Cardiac septum (tissue), 1 donor: Measurements from ENCODE around the gene ALOX15B. TPM values are rescaled to one million over a fixed set of nuclear protein-coding genes. Genes with fewer than 3 reads are reported as not detected.
A peak's percentile ranks its signal among the peaks of the same experiment; 100 is the strongest.
"Not testable (repeated sequence)": the region's sequence is repeated elsewhere in the genome, so short reads cannot be mapped to it uniquely, and the experiment has no call there.

Source experiments
- DNase-seq: peaks from one replicate; pipeline ENCODE4 v3.0.0-alpha.2; 2020; ENCODE audit warnings: low spot score
- intact Hi-C: fragments of 100-400 bp; cut with DNase I; formaldehyde crosslinking; loops from one replicate; pipeline ENCODE4 v1.14.0; 2022
- total RNA-seq: library from RNA; stranded (reverse); fragmentation: NEBNext Ultra II Directional; extraction: Animal tissue kit (Norgen Biotek cat#: 25700); gene quantifications from one replicate; pipeline ENCODE4 v1.2.1, GENCODE V29; 2021
- donor health status: DM: no; HTN: no; CAD: no.

The ALOX15B gene
- total RNA-seq, 1 donor from 2014 or later, result not detected

- intact Hi-C loops, result no loop called here
- no peak for DNase-seq
These were observed 26.7 kb upstream of the ALOX15B start for GRCh38 chr17:8012045-8012580.

GRCh38 chr17:8012996-8013640 is 25.7 kb upstream of the ALOX15B start:
- no peak for DNase-seq
- intact Hi-C loops, result no loop called here

DNA sequence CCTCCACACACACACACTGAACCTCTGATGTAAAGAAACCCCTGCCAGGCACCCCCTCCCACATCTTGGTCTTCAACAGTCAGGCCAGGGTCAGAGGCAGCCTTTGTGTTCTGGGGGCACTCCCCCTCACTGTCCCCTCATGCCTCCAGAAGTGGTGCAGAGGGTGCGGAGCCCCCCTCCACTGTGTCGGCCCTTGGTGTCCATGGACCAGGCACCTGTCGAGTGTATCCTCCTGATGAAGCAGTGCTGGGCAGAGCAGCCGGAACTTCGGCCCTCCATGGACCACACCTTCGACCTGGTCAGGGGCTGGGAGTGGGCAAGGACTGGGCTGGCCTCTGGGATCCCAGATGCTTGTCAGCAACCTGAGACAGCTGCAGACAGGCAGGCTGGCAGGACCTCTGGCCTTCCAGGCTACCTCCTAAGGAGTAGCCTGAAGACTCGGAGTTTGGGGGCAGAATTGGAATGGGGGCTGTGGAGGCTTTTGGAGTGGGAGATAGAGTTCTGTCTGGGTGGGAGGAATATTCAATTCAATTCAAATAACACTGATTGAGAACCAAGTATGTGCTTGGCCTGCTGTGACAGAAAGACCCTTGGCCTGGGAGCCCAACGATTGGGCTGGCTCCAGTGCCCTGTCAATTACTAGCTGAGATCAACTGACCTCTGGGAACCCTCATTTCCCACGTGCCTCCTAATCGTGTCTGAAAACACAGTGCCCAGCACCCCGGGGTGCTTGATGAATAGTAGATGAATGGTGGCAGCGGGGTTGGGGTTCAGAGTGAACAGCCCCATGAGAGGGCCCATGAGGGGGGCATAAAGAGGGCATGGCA is 24.9 kb upstream of the ALOX15B start:
- DNase-seq, result no peak
- intact Hi-C loops, result no loop called here

DNA sequence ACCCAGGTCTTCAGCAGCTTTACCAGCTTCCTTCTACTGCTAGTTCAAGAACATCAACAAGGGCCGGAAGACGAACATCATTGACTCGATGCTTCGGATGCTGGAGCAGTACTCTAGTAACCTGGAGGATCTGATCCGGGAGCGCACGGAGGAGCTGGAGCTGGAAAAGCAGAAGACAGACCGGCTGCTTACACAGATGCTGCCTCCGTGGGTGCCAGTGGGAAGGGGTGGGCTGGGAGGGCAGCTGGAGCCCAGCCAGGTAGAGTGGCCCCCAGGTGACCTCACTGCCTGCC is 24.4 kb upstream of the ALOX15B start:
- no peak for DNase-seq
- intact Hi-C loops, result no loop called here

- intact Hi-C loops, result no loop called here
- DNase-seq, result no peak
These were observed 23.5 kb upstream of the ALOX15B start for GRCh38 chr17:8015236-8015956.

DNA sequence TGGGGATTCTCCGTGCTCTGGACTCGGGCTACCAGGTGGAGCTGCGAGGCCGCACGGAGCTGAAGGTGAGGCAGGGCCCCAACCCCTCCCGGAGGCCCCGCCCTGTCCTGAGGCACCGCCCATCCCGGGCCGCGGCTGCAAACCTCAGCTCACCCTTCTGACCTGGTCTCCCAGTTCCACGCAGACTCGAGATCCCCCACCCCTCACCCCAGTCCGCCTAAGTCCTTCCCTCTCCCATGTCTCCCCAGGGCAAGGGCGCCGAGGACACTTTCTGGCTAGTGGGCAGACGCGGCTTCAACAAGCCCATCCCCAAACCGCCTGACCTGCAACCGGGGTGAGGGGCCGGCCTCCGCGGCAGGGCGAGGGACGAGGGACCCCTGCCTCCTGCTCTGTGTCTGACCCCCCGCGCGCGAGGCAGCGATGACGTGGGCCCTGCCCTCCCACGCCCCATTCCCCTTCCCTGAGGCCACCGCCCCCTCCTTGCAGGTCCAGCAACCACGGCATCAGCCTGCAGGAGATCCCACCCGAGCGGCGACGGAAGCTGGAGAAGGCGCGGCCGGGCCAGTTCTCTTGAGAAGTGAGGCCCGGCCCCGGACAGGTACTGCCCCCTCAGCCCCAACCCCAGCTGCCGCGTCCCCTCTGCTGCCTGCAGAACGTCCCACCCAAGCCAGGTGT is 22.8 kb upstream of the ALOX15B start:
- intact Hi-C loops, result no loop called here

GRCh38 chr17:8016632-8017424 is 22.0 kb upstream of the ALOX15B start:
- intact Hi-C loops, result no loop called here
- DNase-seq, result no peak

More for the DNA sequence above, 22.8 kb upstream of the ALOX15B start:
- no peak for DNase-seq

DNA sequence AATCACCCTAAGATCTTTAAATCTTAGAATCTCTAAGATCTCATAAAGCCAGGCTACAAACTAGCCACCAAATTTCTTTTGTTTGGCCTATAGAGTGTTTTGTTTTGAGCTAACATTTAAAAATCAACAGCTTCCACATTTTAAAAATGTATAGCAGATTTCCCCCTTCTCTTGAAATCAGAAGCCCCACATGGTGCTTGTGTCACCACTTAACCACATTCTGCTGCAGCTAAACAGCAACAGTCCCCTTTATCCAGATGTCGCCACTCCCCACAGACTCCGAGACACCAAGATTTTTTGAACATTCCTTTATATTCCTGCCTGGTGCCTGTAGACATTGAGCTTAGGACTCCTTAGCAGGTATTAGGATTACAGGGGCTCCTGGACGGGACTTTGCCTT is 20.4 kb upstream of the ALOX15B start:
- intact Hi-C loops, result no loop called here
- DNase-seq, result no peak

DNA sequence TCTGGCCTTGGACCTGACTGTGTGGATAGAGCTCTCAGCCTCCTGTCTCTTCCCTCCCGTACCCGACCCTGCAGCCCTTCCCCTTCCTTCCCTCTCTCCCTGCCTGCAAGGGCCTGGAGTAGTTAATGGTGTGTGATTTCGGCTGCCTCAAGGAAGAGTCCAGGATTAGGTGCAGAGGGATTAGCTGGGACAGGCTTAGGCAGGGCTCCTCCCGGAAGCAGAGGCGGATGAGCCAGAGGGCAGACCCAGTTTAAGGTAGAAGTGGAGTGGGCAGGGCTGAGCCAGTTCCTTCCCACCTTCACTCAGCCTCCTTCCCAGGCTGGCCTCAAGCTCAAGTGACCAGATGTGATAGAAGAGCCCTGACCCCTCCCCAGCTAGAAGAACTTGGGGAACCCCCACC is 19.7 kb upstream of the ALOX15B start:
- intact Hi-C loops, result no loop called here
- peak; percentile 17 for DNase-seq

DNA sequence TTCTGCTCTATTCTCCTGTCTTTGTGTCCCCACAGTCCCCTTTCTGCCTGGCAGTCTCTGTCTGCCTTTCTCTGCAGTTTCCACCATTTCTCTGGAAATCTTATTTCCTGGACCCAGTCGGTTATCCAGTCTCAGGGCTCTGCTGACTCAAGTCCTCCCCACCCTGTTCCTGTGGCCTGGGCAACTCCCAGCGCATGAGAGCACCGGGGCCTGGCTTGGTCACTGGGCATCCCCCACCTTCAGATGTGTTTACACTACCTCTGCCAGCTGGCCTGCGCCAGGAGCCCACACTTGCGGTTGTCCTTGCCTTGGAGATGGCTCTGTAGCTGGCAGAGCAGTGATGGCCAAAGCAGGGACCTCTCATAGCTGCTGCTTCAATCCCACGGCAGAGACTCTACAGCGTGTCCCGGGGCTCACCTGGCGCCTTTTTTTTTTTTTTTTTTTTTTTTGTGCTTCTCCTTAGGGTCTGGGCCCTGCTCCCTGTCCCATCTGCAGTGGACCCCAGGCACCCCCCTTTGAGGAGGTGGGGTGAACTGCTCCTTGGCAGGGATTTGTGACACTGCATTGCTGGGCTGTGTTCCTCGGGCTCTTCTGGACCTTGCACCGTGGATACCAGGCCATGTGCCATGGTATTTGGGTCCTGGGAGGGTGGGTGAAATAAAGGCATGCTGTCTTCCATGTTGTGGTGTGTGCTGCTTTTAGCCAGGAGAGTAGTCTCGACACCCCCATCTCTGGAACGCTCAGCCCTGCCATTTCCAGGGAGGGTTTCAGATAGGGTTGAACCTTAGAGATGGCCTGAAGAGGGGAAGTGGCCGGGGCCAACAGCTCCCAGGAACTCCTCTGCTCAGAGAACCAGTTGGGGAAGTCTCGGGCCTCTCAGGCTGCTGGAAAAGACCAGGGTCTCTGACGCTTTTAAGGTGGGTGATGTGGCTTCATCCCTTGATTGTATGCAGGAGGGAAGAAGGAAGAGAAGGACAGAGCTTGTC is 18.9 kb upstream of the ALOX15B start:
- intact Hi-C loops, result no loop called here
- peak; percentile 62 for DNase-seq

DNA sequence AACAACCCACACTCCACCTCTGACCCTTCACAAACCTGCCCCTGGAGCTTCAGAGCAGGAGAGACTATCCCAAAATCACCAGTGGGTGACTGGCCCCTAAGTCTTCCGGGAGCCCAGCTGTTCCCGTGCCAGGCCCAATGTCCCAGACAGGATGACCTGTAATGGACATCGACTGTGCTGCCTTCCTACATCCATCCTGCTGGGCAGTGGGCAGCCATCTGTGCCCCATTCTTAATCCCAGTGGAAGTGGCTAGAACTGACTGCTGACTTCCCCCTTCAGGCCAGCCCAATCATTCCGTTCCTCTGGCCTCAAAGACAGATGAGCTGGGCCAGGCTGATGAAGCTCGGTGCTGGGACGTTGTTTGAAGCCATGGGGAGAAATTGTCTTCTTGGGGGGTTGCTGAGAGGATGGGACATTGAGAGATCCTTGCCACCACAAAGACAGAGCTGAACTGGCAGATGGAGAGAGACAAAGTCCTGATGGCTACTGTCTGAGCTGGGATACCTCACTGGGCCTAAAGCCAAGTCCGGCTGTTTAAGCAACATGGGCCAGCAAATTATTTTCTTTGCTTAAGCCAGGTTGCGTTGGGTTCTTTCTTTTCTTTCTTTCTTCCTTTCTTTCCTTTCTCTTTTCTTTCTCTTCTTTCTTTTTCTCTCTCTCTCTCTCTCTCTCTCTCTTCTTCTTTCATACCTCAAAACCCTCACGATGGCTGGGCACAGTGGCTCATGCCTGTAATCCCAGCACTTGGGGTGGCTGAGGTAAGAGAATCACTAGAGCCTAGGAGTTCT is 17.9 kb upstream of the ALOX15B start:
- intact Hi-C loops, result no loop called here
- DNase-seq, result peak; percentile 63

DNA sequence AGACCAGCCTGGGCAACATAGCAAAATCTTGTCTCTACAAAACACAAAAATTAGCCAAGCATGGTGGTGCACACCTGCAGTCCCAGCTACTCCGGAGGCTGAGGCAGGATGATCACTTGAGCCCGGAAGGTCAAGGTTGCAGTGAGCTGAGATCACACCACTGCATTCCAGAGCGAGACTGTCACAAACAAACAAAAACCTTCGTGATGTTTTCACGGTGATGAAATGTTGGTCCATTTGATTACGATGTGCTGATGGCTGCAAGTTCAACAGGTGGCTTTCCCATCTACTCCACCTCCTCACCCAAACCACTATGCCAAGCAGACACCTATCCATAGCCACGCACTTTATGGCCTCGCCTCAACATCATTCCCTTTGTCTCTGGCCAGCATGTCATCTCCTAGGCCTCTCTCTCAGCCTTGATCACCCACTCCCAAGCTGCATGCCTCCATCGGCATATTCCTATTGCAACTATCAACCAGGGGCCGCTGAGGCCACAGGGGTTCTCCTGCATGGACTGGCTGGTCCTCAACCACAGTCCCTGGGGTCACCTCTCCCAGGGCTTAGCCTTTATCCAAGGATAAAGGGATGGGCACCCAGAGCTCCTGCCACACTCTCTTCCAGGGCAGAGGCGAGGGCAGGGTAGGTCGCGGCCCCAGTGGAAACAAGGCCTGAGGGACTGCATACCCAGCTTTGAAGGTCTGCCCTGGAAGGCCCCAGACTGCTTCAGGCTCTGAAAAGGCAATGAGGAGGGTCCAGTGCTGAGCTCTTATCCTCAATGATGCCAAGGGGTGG is 17.1 kb upstream of the ALOX15B start:
- intact Hi-C loops, result no loop called here
- DNase-seq, result peak; percentile 53

GRCh38 chr17:8022360-8023003 is 16.4 kb upstream of the ALOX15B start:
- intact Hi-C loops, result no loop called here
- peak; percentile 22 for DNase-seq

GRCh38 chr17:8024161-8024560 is 14.7 kb upstream of the ALOX15B start:
- intact Hi-C loops, result not testable (repeated sequence)

GRCh38 chr17:8025176-8025911 is 13.5 kb upstream of the ALOX15B start:
- intact Hi-C loops, result no loop called here
- DNase-seq, result peak; percentile 14

More at GRCh38 chr17:8024161-8024560, 14.7 kb upstream of the ALOX15B start:
- peak; percentile 10 for DNase-seq
